GM18873 (cell line): Measurements from ENCODE around the gene ANKIB1.

ENCODE experiments used
- ATAC-seq: cut with Tn5 transposase; IDR thresholded peaks from one replicate; pipeline ENCODE4 v1.9.1; 2021; ENCODE audit warnings: mild to moderate bottlenecking, moderate library complexity, moderate number of reproducible peaks; ENCODE audit not compliant: unreplicated experiment, low FRiP score

The ANKIB1 gene

GRCh38 chr7:92259610-92260247 is 14.0 kb downstream of the ANKIB1 start:
- no peak for ATAC-seq

GRCh38 chr7:92260248-92260781 is 14.5 kb downstream of the ANKIB1 start:
- no peak for ATAC-seq

GRCh38 chr7:92266415-92267241 is 20.9 kb downstream of the ANKIB1 start:
- no peak for ATAC-seq

- no peak for ATAC-seq
Observed at GRCh38 chr7:92268921-92269320, 23.1 kb downstream of the ANKIB1 start.

GRCh38 chr7:92275327-92275726 is 29.6 kb downstream of the ANKIB1 start:
- ATAC-seq = no peak

GRCh38 chr7:92276460-92276864 is 30.7 kb downstream of the ANKIB1 start:
- peak; percentile 73 for ATAC-seq

- no peak for ATAC-seq
Observed at GRCh38 chr7:92279396-92280031, 33.7 kb downstream of the ANKIB1 start.

- ATAC-seq = no peak
Observed at GRCh38 chr7:92281031-92281430, 35.3 kb downstream of the ANKIB1 start.

GRCh38 chr7:92282221-92282814 is 36.5 kb downstream of the ANKIB1 start:
- no peak for ATAC-seq

- no peak for ATAC-seq
Observed at GRCh38 chr7:92282930-92283329, 37.2 kb downstream of the ANKIB1 start.

- no peak for ATAC-seq
Observed at GRCh38 chr7:92289321-92289720, 43.5 kb downstream of the ANKIB1 start.

GRCh38 chr7:92292981-92293380 is 47.2 kb downstream of the ANKIB1 start:
- ATAC-seq = no peak

GRCh38 chr7:92293896-92294590 is 48.3 kb downstream of the ANKIB1 start:
- no peak for ATAC-seq

GRCh38 chr7:92295391-92295790 is 49.6 kb downstream of the ANKIB1 start:
- ATAC-seq = no peak

GRCh38 chr7:92296235-92296634 is 50.5 kb downstream of the ANKIB1 start:
- no peak for ATAC-seq

- no peak for ATAC-seq
Observed at GRCh38 chr7:92296880-92297445, 51.2 kb downstream of the ANKIB1 start.

- no peak for ATAC-seq
Observed at GRCh38 chr7:92297736-92298135, 52.0 kb downstream of the ANKIB1 start.

GRCh38 chr7:92303761-92304160 is 58.0 kb downstream of the ANKIB1 start:
- no peak for ATAC-seq

GRCh38 chr7:92304406-92304893 is 58.7 kb downstream of the ANKIB1 start:
- ATAC-seq = no peak

- no peak for ATAC-seq
Observed at GRCh38 chr7:92306153-92306552, 60.4 kb downstream of the ANKIB1 start.
